Measurements from ENCODE around the gene GSG1L.

GSG1L gene

GRCh38 chr16:27820646-27821345 is 242.7 kb downstream of the GSG1L start:
- TF ChIP-seq CTCF (conservative IDR thresholded peaks at IDR 0.05) (no peak), ZFX (IDR thresholded peaks at IDR 0.05) (no peak)
- no peak overlapping the region for H3K27ac ChIP-seq

GRCh38 chr16:27819881-27820610 is 243.5 kb downstream of the GSG1L start:
- no peak overlapping the region for H3K27ac ChIP-seq
- TF ChIP-seq ZFX (IDR thresholded peaks at IDR 0.05) (no peak), CTCF (conservative IDR thresholded peaks at IDR 0.05) (no peak)

- no peak overlapping the region for H3K27ac ChIP-seq
- no peak for TF ChIP-seq ZFX (IDR thresholded peaks at IDR 0.05)
- TF ChIP-seq CTCF (conservative IDR thresholded peaks at IDR 0.05) = no peak
These were observed 244.2 kb downstream of the GSG1L start for GRCh38 chr16:27819356-27819755.

GRCh38 chr16:27818246-27818645 is 245.3 kb downstream of the GSG1L start:
- TF ChIP-seq ZFX (IDR thresholded peaks at IDR 0.05) = no peak
- no peak for TF ChIP-seq CTCF (conservative IDR thresholded peaks at IDR 0.05)
- H3K27ac ChIP-seq = no peak overlapping the region

GRCh38 chr16:27817038-27817437 is 246.5 kb downstream of the GSG1L start:
- no peak overlapping the region for H3K27ac ChIP-seq
- TF ChIP-seq CTCF (conservative IDR thresholded peaks at IDR 0.05) = no peak
- no peak for TF ChIP-seq ZFX (IDR thresholded peaks at IDR 0.05)

- no peak overlapping the region for H3K27ac ChIP-seq
- TF ChIP-seq ZFX (IDR thresholded peaks at IDR 0.05) (no peak), CTCF (conservative IDR thresholded peaks at IDR 0.05) (no peak)
These were observed 247.0 kb downstream of the GSG1L start for GRCh38 chr16:27816561-27816960.

GRCh38 chr16:27813591-27813990 is 249.9 kb downstream of the GSG1L start:
- TF ChIP-seq ZFX (IDR thresholded peaks at IDR 0.05) (no peak), CTCF (conservative IDR thresholded peaks at IDR 0.05) (no peak)
- no peak overlapping the region for H3K27ac ChIP-seq

Measured in C4-2B (cell line).